Muscle layer of colon (tissue), 2 donors: ENCODE measurements around the gene CCDC92B.

Experiments used
- H3K27ac ChIP-seq: one replicate; pipeline ENCODE4 v1.7.0; 2013; ENCODE audit warnings: low read depth, mild to moderate bottlenecking, low read length, moderate library complexity
- H3K27me3 ChIP-seq, 2 donors: one replicate each; pipeline ENCODE4 v1.7.0; 2013; ENCODE audit warnings: low read length in 2 of 2, mild to moderate bottlenecking in 2 of 2; ENCODE audit not compliant: insufficient read depth in 2 of 2, control insufficient read depth in 1 of 2
- H3K36me3 ChIP-seq: one replicate; pipeline ENCODE4 v1.7.0; 2013; ENCODE audit warnings: mild to moderate bottlenecking, low read length; ENCODE audit not compliant: insufficient read depth
- H3K4me1 ChIP-seq: one replicate; pipeline ENCODE4 v1.7.0; 2013; ENCODE audit warnings: mild to moderate bottlenecking, low read length; ENCODE audit not compliant: insufficient read depth
- H3K4me3 ChIP-seq, 2 donors: one replicate each; pipeline ENCODE4 v1.7.0; 2013; ENCODE audit warnings: low read length in 2 of 2, low read depth in 1 of 2, mild to moderate bottlenecking in 1 of 2, moderate library complexity in 1 of 2
- H3K9ac ChIP-seq: one replicate; pipeline ENCODE4 v1.7.0; 2013; ENCODE audit warnings: low read length
- H3K9me3 ChIP-seq: one replicate; pipeline ENCODE4 v1.7.0; 2013; ENCODE audit warnings: mild to moderate bottlenecking, low read length
- donor health status: abdominal sarcoma.
- donor health status: Adenocarcinoma of cecum.

CCDC92B gene

DNA sequence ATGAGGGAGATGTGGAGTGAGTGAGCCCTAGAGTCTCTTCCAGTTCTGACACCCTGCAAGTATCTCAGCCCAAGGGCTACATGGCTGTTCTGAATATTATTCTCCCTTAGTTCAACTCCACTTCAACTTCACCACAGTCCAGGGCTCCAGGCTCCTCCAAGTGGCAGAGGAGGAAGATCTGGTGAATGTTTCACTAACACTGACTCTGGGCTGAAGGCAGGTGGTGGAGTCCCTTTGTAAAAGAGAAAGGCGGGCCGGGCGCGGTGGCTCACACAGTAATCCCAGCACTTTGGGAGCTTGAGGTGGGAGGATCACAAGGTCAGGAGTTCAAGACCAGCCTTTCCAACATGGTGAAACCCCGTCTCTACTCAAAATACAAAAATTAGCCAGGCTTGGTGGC is 13.6 kb downstream of the CCDC92B start:
- no peak overlapping the region for H3K4me3 ChIP-seq
- peaks cover 4 to 13% of the 10 kb centered on the region in 2 donors for H3K27me3 ChIP-seq
- no peak overlapping the region for H3K9ac ChIP-seq
- no peaks in the 10 kb centered on the region for H3K4me1 ChIP-seq
- H3K27ac ChIP-seq: no peak overlapping the region
- H3K9me3 ChIP-seq: no peaks in the 10 kb centered on the region
- H3K36me3 ChIP-seq: no peaks in the 10 kb centered on the region

DNA sequence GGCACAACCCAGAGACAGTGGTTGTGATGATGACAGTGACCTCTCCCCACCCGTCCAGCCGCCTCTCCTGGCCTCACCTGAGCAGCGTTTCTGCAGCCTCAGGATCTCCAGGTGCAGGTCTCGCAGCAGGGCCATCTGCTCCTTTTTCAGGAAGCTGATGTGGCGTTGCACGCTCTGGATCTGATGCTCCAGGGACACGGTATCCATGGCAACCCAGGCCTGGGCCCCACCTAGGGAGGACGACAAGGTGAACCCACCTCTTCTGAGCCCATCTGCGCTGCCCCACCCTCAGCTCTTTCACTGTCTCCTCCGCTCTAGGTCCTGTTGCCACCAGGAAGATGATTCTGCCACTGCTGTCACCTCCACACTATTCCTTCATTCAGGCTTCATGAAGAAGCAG is 14.5 kb downstream of the CCDC92B start:
- Histone ChIP-seq H3K36me3 (no peaks in the 10 kb centered on the region), H3K9ac (no peak overlapping the region), H3K4me3 (no peak overlapping the region), H3K27me3 (peaks cover 4 to 18% of the 10 kb centered on the region in 2 donors), H3K4me1 (no peaks in the 10 kb centered on the region), H3K9me3 (no peaks in the 10 kb centered on the region), H3K27ac (no peak overlapping the region)

DNA sequence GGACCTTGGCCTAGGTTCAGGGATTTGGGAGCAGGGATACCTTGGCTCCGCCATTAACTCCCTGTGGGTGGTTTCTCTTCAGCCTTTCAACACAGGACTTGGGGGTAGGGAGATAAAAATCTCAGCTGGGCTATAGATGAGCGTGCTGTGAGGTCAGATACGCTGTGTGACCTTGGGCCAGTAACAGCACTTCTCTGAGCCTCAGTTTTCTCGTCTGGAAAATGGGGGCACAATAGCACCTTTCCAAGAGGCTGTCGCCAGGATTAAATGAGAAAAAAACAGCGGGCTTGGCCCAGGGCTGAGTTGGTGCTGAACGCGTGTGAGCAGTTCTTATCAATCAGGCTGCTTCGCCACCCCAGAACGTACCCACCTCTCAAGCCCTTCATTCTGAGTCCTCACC is 17.6 kb downstream of the CCDC92B start:
- Histone ChIP-seq H3K27ac (no peak overlapping the region), H3K4me1 (no peaks in the 10 kb centered on the region), H3K27me3 (peaks cover 4 to 38% of the 10 kb centered on the region in 2 donors), H3K36me3 (no peaks in the 10 kb centered on the region), H3K9me3 (no peaks in the 10 kb centered on the region), H3K4me3 (no peak overlapping the region), H3K9ac (no peak overlapping the region)

DNA sequence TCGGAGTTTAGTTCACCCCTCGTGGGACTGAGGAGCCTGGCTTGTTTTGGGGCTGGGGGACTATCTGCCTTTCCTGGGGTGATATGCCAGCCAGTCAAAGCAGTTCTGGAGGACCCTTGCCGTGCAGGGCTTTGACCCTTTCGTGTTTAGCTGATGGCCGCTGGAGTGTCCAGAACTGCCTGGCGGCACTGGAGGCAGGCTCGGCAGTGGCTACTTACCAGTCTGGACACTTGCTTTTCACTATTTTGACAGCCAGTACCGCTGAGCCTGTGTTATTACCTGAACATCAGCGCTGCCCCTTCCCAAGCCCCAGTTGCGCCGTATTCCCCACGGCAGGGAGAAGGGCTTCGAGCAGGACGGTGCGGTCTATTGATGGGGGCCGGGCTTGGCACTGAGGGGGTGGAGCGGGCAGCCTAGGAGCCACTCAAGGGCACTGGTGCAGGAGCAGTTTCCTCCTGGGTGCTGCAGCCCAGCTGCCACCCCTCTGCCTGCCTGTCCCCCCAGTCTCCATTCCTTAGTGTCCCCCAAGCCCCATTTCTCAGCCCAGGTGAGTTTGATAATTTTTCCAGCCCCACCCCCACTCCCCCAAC is 18.6 kb downstream of the CCDC92B start:
- Histone ChIP-seq H3K4me1 (no peaks in the 10 kb centered on the region), H3K36me3 (no peaks in the 10 kb centered on the region), H3K27ac (no peak overlapping the region), H3K27me3 (peaks cover 4 to 42% of the 10 kb centered on the region in 2 donors), H3K4me3 (no peak overlapping the region), H3K9ac (no peak overlapping the region), H3K9me3 (no peaks in the 10 kb centered on the region)

GRCh38 chr17:2724784-2725164 is 24.7 kb downstream of the CCDC92B start:
- H3K4me1 ChIP-seq: no peaks in the 10 kb centered on the region
- no peak overlapping the region for H3K27ac ChIP-seq
- no peaks in the 10 kb centered on the region for H3K9me3 ChIP-seq
- H3K9ac ChIP-seq: no peak overlapping the region
- no peaks in the 10 kb centered on the region for H3K36me3 ChIP-seq
- no peak overlapping the region for H3K4me3 ChIP-seq
- peaks cover 0 to 49% of the 10 kb centered on the region in 2 donors for H3K27me3 ChIP-seq

DNA sequence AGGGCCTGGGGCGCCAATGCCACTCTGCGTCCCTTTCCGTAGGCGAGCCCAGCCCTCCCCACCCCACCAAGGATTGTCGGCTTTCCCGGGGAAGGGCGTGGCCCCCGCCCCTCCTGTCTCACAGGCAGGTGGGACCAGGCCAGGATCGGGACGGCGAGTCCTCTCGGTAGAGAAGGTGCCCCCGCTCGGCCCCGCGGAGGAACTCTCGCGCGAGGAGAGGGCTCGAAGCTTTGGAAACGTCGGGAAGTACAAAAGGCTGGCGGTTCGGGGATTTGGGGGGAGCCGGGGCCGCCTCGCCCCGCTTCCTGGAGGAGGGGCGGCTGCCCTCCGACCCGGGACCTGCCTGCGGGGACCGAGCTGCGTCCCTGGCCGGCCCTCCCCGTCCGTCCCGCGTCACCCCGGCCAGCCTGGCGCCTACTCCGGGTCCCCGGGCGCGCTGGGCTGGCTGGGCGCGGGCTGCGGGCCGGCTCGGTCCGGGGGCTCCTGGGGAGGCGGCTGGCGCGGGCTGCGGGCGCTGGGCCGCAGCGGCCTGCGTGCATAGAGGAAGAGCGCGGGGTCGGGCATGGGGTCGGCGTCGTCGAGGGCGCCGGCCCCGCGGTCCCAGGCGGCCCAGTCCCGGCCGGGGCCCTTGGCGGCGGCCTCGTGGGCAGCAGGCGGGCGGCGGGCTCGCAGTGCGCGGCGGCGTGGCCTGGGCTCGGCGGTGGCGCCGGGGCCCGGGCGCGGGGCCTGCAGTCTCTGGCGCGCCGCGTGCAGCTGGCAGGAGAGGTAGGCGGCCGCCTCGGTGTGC is 25.3 kb downstream of the CCDC92B start:
- H3K4me3 ChIP-seq: no peak overlapping the region
- no peak overlapping the region for H3K27ac ChIP-seq
- no peaks in the 10 kb centered on the region for H3K9me3 ChIP-seq
- H3K36me3 ChIP-seq: no peaks in the 10 kb centered on the region
- no peak overlapping the region for H3K9ac ChIP-seq
- H3K27me3 ChIP-seq: peaks cover 0 to 49% of the 10 kb centered on the region in 2 donors
- no peaks in the 10 kb centered on the region for H3K4me1 ChIP-seq

GRCh38 chr17:2723505-2723996 is 25.9 kb downstream of the CCDC92B start:
- Histone ChIP-seq H3K9ac (no peak overlapping the region), H3K27me3 (peaks cover 0 to 45% of the 10 kb centered on the region in 2 donors), H3K27ac (no peak overlapping the region), H3K4me1 (no peaks in the 10 kb centered on the region), H3K4me3 (no peak overlapping the region), H3K9me3 (no peaks in the 10 kb centered on the region), H3K36me3 (no peaks in the 10 kb centered on the region)

GRCh38 chr17:2722611-2723010 is 26.8 kb downstream of the CCDC92B start:
- H3K9me3 ChIP-seq: no peaks in the 10 kb centered on the region
- H3K9ac ChIP-seq: no peak overlapping the region
- H3K27ac ChIP-seq: no peak overlapping the region
- no peaks in the 10 kb centered on the region for H3K4me1 ChIP-seq
- H3K27me3 ChIP-seq: peaks cover 0 to 36% of the 10 kb centered on the region in 2 donors
- no peaks in the 10 kb centered on the region for H3K36me3 ChIP-seq
- no peak overlapping the region for H3K4me3 ChIP-seq

- H3K4me3 ChIP-seq: no peak overlapping the region
- H3K4me1 ChIP-seq: no peaks in the 10 kb centered on the region
- H3K36me3 ChIP-seq: no peaks in the 10 kb centered on the region
- no peak overlapping the region for H3K9ac ChIP-seq
- no peaks in the 10 kb centered on the region for H3K9me3 ChIP-seq
- no peak overlapping the region for H3K27ac ChIP-seq
- peaks cover 0 to 26% of the 10 kb centered on the region in 2 donors for H3K27me3 ChIP-seq
These were observed 27.8 kb downstream of the CCDC92B start for GRCh38 chr17:2721603-2722002.

- Histone ChIP-seq H3K9ac (no peak overlapping the region), H3K36me3 (no peaks in the 10 kb centered on the region), H3K4me3 (no peak overlapping the region), H3K9me3 (no peaks in the 10 kb centered on the region), H3K4me1 (no peaks in the 10 kb centered on the region), H3K27me3 (peaks cover 0 to 14% of the 10 kb centered on the region in 2 donors), H3K27ac (no peak overlapping the region)
These were observed 29.6 kb downstream of the CCDC92B start for GRCh38 chr17:2719861-2720260.

GRCh38 chr17:2718150-2718938 is 31.1 kb downstream of the CCDC92B start:
- Histone ChIP-seq H3K9me3 (no peaks in the 10 kb centered on the region), H3K27me3 (peaks cover 0 to 4% of the 10 kb centered on the region in 2 donors), H3K27ac (no peak overlapping the region), H3K36me3 (no peaks in the 10 kb centered on the region), H3K4me1 (no peaks in the 10 kb centered on the region), H3K9ac (no peak overlapping the region), H3K4me3 (no peak overlapping the region)
